Measurements from ENCODE around the gene SH2D2A.

Gene SH2D2A

DNA sequence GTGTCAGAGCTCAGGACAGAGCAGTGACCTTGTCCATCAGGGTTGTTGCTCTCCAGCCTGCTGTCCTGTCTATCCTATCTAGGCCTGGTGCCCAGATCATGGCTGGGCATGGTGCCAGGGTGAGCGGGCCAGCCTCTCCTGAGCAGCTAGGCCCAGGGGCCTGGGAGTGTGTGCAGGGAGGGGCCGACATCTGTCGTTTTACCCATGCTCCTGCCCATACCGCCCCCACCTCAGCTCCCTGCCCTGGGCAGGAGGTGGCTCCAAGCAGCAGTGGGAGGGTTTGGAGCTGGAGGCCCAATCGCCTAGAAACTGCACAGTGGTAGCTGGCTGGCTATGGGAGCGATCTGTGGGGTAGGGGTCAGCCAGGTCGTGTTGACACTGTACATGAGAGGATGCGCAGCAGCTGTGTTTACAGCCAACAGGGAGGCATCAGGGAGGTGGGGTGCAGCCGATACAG is 35.8 kb upstream of the SH2D2A start:
- Histone ChIP-seq H3K4me2 (ENCODE audit: insufficient read depth, low read length) (no peak overlapping the region), H3K36me3 (ENCODE audit: insufficient read depth, low read length) (no peaks in the 10 kb centered on the region), H3K9me3 (ENCODE audit: insufficient read depth, low read length, severe bottlenecking) (no peaks in the 10 kb centered on the region), H3K4me1 (ENCODE audit: insufficient read depth, low read length) (no peaks in the 10 kb centered on the region), H3K4me3 (ENCODE audit: low read depth in 1 of 2, low read length in 2 of 2) (no peak overlapping the region), H3K9ac (ENCODE audit: low read depth, low read length) (no peak overlapping the region), H2AFZ (ENCODE audit: low read depth, low read length) (no peak overlapping the region), H3K27me3 (ENCODE audit: insufficient read depth, low read length, poor library complexity) (peaks cover 11% of the 10 kb centered on the region), H4K20me1 (ENCODE audit: insufficient read depth, low read length) (no peaks in the 10 kb centered on the region), H3K27ac (ENCODE audit: low read length) (no peak overlapping the region), H3K79me2 (ENCODE audit: insufficient read depth, low read length) (no peaks in the 10 kb centered on the region)
- DNase-seq (no peak), ATAC-seq (ENCODE audit: insufficient read depth, low read depth) (no peak)
- TF ChIP-seq, protein P1, sequence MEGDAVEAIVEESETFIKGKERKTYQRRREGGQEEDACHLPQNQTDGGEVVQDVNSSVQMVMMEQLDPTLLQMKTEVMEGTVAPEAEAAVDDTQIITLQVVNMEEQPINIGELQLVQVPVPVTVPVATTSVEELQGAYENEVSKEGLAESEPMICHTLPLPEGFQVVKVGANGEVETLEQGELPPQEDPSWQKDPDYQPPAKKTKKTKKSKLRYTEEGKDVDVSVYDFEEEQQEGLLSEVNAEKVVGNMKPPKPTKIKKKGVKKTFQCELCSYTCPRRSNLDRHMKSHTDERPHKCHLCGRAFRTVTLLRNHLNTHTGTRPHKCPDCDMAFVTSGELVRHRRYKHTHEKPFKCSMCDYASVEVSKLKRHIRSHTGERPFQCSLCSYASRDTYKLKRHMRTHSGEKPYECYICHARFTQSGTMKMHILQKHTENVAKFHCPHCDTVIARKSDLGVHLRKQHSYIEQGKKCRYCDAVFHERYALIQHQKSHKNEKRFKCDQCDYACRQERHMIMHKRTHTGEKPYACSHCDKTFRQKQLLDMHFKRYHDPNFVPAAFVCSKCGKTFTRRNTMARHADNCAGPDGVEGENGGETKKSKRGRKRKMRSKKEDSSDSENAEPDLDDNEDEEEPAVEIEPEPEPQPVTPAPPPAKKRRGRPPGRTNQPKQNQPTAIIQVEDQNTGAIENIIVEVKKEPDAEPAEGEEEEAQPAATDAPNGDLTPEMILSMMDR (IDR thresholded peaks at IDR 0.05; ENCODE audit: borderline replicate concordance, extremely low read depth, low read length, poor library complexity, severe bottlenecking), result no peak
- TF ChIP-seq EZH2 (IDR thresholded peaks at IDR 0.05; ENCODE audit: borderline replicate concordance, low read depth, low read length, severe bottlenecking), result no peak

DNA sequence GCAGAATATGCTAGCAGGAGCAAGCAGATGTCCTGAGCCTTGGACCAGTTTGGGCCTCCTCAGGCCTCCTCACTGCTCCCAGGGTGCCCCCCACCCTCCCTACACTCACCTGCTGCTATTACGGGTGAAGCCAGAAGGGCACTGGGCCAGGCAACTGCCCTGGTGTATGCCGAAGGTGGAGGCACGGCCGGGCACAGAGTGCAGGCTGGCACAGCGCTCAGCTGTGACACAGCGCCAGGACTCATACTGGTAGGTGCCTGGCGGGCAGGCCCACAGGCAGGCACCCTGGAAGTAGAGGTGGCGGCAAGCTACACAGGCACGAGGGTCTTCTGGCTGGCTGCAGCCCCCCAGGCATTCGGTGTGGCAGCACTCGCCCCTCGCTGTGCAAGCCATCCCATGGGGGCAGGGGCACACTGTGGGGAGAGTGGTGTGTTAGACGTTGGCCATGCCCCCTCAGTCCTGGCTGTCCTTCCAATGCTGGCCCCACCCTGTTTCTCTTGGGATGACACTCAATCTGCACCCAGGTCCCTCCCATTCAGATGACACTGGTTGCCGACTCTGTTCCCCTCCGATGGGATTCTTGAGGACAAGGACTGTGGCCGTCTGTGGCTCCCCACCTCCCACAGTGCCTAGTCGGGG is 35.2 kb upstream of the SH2D2A start:
- H2AFZ ChIP-seq (ENCODE audit: low read depth, low read length), result no peak overlapping the region
- no peaks in the 10 kb centered on the region for H3K79me2 ChIP-seq (ENCODE audit: insufficient read depth, low read length)
- DNase-seq, result no peak
- H3K27me3 ChIP-seq (ENCODE audit: insufficient read depth, low read length, poor library complexity), result peaks cover 9% of the 10 kb centered on the region
- no peaks in the 10 kb centered on the region for H4K20me1 ChIP-seq (ENCODE audit: insufficient read depth, low read length)
- no peak overlapping the region for H3K4me2 ChIP-seq (ENCODE audit: insufficient read depth, low read length)
- no peak overlapping the region for H3K9ac ChIP-seq (ENCODE audit: low read depth, low read length)
- H3K9me3 ChIP-seq (ENCODE audit: insufficient read depth, low read length, severe bottlenecking), result no peaks in the 10 kb centered on the region
- TF ChIP-seq, protein P1 (IDR thresholded peaks at IDR 0.05; ENCODE audit: borderline replicate concordance, extremely low read depth, low read length, poor library complexity, severe bottlenecking), result no peak
- H3K27ac ChIP-seq (ENCODE audit: low read length), result no peak overlapping the region
- H3K36me3 ChIP-seq (ENCODE audit: insufficient read depth, low read length), result no peaks in the 10 kb centered on the region
- H3K4me3 ChIP-seq (ENCODE audit: low read depth in 1 of 2, low read length in 2 of 2), result no peak overlapping the region
- H3K4me1 ChIP-seq (ENCODE audit: insufficient read depth, low read length), result no peaks in the 10 kb centered on the region
- ATAC-seq (ENCODE audit: insufficient read depth, low read depth), result no peak

DNA sequence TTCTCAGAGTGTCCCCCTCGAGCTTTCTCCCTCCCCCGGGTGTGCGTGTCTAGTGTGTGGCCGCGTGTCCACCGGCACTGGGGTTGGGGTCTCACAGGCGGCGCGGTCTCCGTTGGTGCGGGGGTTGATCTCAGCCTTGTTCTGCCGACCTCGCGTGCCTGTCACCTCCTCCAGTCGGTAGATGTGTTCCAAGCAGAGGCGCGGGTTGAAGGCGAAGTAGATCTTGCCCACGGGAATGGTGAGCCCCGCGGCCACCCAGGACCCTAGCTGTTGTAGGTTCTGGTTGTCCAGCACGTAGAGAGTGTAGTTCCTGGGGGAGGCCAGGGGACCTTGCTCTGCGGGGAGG is 32.5 kb upstream of the SH2D2A start:
- Histone ChIP-seq H3K9me3 (ENCODE audit: insufficient read depth, low read length, severe bottlenecking) (no peaks in the 10 kb centered on the region), H3K4me2 (ENCODE audit: insufficient read depth, low read length) (no peak overlapping the region), H4K20me1 (ENCODE audit: insufficient read depth, low read length) (no peaks in the 10 kb centered on the region), H3K9ac (ENCODE audit: low read depth, low read length) (no peak overlapping the region), H3K79me2 (ENCODE audit: insufficient read depth, low read length) (no peaks in the 10 kb centered on the region), H3K27ac (ENCODE audit: low read length) (no peak overlapping the region), H3K27me3 (ENCODE audit: insufficient read depth, low read length, poor library complexity) (peaks cover 8% of the 10 kb centered on the region), H3K36me3 (ENCODE audit: insufficient read depth, low read length) (no peaks in the 10 kb centered on the region), H3K4me1 (ENCODE audit: insufficient read depth, low read length) (no peaks in the 10 kb centered on the region), H3K4me3 (ENCODE audit: low read depth in 1 of 2, low read length in 2 of 2) (no peak overlapping the region), H2AFZ (ENCODE audit: low read depth, low read length) (no peak overlapping the region)
- ATAC-seq (ENCODE audit: insufficient read depth, low read depth), result no peak
- no peak for DNase-seq
- no peak for TF ChIP-seq EZH2 (IDR thresholded peaks at IDR 0.05; ENCODE audit: borderline replicate concordance, low read depth, low read length, severe bottlenecking)
- TF ChIP-seq, protein P1 (IDR thresholded peaks at IDR 0.05; ENCODE audit: borderline replicate concordance, extremely low read depth, low read length, poor library complexity, severe bottlenecking), result no peak

All from DND-41 (cell line).